HG02840 (cell line): ENCODE data around the gene ARHGEF40.

Source experiments
- ATAC-seq: cut with Tn5 transposase; IDR thresholded peaks from one replicate; pipeline ENCODE4 v1.9.1; 2021; ENCODE audit warnings: mild to moderate bottlenecking, moderate library complexity, moderate number of reproducible peaks; ENCODE audit not compliant: unreplicated experiment, low FRiP score

The ARHGEF40 gene

DNA sequence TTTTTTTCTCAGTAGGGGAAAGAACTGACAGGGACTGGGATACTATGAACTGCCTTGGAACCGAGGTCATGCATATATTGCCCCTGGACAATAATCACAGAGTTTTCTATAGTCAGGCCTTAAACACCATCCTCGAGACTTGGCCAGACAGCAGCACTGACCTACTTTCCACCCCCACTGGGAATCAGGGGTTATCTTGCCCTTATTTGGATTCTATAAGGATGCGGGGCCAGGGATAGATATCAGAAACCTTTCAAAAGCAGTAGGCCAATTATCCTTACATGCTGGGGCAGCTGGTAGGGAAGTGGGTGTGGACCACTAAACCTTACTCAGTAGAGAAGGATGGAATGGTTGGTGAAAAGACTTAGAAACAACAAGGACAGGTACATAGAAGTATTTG, 26.3 kb downstream of the ARHGEF40 start:
- ATAC-seq, result no peak

DNA sequence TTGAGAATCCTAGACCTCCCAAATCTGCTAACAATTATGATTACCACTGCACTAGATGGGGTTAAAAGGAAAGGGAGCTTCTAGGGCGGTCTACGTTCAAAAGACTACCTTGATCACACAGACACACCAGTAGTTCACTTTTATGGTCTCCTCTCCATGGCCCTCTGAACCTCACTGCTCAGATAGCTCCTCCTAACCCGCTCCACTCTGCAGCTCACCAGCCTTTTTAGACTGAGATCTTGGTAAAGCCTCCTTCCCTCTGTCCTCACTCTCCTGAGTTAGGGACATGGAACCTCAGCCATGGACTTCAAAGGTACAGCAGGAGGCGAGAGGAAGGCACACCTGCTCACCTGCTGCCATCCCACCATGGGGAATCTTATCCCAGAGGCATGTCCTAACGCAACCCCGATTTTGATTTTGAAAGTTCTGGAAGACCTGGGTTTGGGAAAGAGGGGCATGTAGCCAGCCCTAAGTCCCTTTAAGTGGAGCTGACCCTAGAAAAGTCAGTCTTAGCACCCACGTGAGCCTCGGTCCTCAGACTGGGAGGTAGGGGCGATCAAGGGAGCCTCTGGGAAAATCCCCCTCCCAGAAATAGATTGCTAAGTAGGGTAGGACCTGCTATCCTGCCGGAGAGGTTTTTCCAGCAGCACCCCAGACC, 27.0 kb downstream of the ARHGEF40 start:
- no peak for ATAC-seq

DNA sequence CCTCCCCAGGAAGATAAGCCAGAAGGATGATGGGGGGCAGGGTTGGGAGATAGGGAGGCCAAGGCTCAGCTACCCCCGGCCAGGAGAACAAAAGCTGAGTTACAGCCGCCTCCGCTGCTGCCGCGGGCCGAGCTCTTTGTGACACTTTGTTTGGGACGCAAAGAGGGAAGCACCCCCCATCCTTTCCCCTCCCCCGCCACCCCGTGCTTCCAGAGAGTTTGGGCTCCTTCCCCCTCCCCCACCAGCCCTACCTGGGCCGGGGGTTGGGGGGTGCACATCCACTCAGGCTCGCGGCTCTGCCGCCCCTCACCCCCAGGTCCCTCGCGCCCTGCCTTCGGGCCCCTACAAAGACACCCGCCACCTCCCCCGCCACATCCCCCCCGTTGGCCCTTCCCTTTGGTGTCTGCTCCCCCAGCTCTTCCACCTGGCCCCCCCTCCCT, 27.6 kb downstream of the ARHGEF40 start:
- no peak for ATAC-seq

DNA sequence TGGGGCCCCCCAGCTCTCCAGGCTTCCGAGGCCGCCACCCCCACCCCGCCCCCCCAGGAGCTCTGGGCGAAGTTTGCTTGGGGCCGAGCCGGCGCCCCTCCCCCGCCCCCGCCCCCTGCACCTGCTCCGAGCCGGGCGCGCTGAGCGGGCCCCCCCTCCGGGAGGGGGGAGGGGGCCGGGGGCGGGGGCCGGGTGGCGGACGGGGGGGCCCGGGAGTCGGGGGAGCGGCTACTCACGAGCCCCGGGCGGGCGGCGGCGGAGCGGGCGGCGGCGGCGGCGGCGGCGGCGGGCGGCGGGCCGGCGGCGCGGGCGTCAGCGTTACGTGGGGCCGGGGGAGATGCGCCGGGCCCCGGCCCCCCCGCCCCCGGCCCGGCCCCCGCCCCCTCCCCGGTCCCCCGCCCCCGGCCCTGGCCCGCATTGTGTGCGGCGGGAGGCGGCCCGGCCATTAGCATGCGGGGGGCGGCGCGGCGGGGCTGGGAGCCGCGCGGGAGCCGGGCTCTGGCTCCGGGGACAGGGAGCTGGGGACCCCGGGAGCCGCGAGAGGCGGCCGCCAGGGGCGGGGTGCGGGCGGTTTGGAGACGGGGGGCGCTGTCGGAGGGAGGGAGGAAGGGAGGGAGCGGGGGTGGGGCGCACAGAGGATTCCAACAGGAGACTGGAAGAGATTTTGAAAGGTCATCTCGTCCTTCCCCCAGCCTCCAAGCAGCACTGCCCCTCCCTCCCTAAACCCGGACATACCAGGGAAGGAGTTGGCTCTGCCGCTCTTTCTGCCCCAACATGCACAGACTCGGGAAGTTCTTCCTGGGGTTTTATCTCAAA, 28.2 kb downstream of the ARHGEF40 start, which contains the start of gene ZNF219:
Gene ZNF219 (minus strand): TSS at position 580 of the 816 bp plus-strand sequence. CDS start 5,064 bp downstream, outside the sequence.
- ATAC-seq, result no peak

DNA sequence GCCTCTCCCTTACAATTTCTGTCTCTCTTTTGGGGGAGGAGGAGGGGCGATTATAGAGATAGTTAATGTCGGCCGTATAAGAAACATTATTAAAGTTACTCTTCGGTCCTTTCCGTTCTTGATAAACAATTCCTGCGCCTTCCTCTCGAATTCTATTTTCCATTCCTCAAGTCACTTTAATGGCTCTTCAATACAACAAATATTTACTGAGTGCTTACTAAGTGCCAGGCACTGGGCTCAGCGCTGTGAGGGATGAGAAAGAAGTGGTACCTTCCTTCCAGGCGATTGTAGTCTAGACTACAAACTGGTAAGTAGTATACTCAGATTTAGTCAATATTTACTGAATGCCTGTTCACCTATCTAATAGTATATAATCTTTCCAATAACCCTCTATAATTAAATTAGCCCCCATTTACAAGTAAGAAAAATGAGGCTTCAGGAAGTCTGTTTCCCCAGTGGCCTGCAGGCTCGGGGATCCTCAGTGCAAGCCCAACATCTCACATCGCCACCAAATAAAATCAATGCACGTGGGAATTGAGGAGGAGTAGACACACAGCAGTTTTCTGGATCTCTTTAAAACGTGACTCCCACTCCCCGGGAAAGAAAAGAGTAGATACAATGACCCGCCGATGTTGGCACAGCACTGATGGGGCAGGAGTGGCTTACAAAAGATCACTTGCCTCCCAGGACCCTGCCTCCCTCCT, 28.9 kb downstream of the ARHGEF40 start:
- no peak for ATAC-seq

DNA sequence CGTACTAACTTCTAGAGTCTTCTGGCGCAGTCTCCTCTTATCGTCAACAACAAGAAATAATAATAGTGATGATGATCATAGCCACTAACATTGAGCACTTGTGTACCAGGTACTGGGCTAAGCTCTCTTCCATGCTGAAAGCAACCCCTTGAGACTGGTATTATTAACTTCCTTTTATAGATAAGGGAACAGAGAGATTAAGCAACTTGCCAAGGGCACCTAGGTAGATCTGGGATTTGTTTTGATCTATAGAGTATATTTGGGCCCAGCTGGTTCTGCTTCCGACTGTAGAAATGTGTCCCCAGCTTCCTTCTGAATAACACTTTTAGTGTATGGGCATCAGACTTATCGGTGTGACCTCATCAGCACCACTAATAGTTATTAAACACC, 29.5 kb downstream of the ARHGEF40 start:
- ATAC-seq, result no peak

DNA sequence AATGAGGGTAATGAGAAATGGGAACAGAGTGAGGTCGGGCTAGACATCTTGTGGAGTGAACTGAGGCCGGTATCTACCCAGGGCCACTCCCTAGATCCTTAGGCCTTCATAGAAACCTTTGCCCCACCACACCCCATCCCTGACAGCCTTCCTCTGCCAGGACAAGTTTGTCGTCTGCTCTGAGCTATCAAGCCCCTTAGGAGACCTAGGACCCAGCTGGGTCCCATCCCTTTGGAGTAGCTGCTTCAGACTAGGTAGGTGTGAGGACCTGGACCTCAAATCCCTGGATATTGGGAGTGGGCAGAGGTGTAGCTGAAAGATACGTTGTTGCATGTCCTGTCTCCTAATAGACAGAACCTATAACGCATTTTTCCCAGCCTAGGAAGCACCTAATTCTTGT, 30.8 kb downstream of the ARHGEF40 start, which contains the start of gene TMEM253:
Gene TMEM253 (plus strand): TSS at position 136 of the 400 bp plus-strand sequence. CDS start 278 bp downstream, outside the sequence.
- no peak for ATAC-seq

DNA sequence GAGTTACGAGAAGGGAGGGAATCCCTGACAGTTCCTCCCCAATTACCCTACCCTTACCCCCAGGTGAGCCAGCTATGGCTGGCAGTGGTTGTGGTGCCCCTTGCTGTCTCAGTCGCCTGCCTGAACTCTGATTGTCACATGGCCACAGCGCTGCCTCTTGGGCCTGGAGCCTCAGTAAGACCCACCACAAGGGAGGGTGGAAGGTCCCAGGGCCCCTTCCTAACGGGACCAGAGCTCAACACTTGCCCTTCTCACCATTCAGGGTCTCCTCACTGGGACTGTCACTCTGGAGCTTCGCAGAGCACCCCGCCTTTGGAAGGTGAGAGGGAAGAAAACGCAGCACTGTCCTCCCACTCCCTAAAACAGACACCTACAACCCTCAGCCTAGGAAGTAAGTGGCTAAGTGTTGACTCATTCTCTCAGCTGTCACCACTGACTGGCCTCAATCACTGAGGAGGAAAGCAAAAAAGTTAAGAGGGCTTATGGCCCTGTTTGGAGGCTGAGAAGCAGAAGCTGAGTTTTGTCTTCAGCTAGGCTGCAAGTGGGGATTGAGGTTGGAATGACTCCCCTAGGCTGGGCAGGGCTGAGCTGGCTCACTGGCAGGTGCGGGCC, 31.8 kb downstream of the ARHGEF40 start:
- ATAC-seq, result no peak

DNA sequence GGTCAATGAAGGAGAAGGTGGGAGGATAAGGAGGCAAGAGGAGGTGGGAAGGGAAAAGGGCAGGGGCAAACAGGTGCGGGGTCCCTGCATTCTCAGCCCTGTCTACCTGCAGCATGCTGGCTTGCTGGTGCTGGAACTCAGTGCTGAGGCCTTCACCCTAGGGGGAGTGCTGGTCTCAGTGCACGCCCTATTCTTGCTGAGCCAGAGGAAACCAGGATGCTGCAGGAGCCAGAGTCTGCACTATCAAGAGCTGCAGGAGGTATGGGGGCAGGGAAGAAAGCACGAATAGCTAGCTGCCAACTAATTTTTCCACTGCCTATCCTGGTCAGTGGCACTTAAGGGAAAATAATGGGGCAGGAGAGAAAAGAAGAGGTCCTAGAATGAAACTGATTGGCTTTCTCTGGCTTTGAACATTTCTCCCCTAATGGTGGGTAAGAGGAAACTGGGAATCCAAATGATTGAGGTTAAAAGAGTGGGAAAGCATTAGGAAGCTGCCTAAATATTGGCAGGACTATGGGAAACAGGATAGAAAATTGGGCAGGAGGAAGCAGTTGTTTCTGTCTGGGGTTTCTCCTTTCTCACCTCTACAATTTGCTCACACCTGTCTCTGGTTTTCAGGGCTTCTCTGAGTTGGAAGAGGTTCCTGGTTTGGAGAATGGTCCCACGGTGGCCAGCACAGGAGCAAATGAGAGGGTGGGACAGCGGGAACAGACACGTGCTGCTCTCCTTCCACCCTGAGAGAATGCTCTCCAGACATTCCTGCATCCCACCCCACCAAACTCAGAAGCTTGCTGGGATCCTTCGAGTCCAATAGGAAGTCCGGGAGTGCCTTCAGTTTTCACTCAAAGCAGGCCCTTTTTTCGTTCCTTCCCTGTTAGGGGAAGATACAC, 32.7 kb downstream of the ARHGEF40 start:
- no peak for ATAC-seq

DNA sequence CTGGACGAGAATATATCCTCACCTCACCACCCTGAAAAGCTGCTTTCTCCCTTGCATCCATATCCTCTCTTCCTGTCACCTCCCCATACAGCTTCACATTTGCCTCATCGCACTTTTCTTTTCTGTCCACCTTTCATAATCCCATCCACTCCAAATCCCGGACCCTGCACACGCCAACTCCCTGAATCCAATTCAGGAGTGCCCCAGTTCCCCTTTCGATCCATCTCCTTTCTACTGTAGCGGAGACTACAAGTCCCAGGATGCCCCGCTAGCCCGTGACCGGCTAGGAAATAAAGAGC, 33.3 kb downstream of the ARHGEF40 start:
- ATAC-seq, result no peak

DNA sequence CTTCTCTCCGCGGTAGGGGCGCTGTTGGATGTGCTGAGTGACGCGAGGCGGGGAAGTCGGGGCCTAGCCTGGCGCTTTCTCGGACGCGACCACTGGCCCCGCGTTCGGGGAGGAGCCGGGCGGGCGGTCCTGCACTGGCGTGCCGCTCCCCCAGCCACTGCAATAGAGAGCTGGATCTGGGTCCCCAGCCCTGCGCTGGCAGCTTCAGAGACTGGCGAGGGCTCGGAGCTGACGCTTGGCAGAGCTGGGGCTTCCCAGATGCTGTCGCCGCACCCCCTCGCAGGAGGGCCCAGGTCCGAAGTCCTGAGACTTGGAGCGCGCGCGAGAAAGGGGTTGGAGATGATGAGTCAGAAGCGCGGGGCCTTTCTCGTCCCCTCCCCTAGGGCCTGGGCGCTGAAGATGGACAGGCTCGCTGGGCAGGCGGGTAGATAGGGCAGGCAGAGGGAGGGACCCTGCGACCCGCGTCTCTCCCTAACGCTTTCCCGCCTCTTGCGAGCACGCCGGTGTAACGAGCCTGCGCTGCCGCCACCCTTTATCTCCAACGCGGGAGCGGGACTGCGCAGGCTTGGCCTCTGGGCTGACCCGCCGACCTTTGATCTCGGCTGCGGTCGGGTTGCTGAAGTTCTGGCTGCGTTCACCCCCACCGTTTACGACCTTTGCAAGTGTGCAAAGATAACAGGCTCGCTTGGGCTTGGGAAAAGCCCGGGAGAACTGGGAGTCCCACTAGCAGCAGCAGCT, 33.8 kb downstream of the ARHGEF40 start:
- ATAC-seq, result peak; percentile 91

DNA sequence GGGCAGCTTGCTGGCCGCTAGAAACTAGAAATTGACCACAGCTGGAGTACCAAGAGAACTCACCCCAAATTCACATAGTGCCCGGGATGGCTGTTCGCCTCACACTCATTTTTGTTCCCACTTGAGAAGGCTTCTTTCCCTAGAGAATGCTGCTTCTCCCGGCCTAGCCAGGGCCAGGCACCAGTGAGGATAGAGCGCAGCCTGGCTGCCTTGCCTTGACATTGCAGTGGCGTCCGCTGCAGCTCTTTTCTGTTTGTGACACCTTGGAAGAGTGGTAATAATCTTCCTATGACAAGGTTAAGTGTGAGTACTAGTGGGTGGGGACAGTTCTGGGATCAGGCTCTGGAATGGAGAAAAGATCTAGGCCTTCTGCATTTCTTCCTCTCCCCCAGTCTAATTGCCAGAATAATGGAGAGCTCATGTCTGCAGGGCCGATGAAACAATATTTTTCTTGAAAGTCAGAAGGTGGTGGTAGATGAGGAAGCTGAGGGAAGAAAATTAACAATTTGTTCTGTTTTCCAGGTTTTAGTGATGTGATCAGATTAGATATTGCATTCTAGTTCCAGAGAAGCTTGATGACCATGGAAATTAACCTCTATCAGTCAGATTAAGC, 34.5 kb downstream of the ARHGEF40 start:
- no peak for ATAC-seq

DNA sequence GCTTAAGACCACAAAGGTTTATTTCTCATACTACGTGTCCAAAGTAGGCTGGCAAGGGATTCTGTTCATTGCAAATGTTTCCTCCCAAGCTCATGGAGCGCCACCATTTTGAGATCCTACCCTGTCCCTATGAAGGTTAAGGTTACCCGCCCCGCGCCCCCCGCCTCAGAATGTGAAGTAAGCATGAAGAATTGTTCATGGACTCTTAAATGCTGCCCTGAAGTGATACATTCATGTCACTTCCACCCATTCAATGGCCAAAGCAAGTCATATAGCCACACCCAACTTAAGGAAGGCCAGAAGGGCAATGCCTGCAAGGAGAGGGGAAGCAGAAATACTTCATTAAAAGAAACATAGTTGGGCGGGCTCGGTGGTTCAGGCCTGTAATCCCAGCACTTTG, 35.0 kb downstream of the ARHGEF40 start:
- no peak for ATAC-seq

DNA sequence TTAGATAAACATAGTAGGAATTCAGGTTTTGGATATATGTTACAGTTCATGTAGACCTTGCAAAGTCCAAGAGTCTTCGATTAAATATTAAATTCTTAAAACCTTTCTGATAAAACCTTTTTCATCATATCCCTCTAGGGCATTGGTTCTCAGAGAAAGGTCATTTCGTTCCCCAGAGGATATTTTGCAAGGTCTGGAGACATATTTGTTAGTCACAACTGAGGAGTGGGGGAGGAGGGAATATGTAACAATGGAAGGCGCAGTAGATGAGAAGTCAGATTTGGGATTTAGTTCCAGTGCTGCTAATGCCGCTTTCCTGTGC, 36.0 kb downstream of the ARHGEF40 start:
- no peak for ATAC-seq

DNA sequence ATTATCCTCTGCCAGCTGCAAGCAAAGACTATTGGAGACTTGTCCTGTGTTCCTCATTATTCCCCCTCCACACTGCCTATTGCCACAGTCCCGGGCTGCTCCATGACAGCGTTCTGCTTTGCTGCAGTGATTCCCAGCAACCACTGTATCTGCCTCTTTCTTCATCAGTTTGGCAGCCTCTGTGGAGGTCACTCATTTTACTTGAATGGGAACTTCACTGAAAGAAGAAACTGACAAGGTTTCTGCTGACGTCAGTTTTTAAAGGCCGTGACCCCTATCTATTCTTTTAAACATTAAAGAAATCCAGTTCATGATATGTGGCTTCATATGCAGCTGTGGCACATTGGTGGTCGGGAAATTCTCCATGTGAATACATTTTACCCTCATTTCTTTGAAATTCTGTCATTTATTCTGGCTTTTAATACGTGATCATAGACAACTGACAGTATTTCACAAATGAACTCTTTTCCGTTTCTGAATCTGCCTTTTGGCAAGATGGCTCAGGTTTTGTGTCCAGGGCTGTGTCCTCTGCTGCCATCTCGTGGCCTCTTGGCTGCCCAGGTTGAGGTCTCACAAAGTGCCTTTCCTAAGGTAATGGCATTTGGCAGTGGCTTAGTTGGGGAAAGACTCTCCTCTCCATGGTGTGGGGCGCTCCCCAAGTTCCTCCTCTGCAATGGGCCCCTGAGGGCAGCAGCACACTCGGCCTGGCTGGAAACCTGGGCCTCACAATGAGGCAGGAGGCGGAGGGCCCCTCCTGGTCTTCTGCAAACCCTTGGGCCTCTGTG, 36.6 kb downstream of the ARHGEF40 start:
- no peak for ATAC-seq

DNA sequence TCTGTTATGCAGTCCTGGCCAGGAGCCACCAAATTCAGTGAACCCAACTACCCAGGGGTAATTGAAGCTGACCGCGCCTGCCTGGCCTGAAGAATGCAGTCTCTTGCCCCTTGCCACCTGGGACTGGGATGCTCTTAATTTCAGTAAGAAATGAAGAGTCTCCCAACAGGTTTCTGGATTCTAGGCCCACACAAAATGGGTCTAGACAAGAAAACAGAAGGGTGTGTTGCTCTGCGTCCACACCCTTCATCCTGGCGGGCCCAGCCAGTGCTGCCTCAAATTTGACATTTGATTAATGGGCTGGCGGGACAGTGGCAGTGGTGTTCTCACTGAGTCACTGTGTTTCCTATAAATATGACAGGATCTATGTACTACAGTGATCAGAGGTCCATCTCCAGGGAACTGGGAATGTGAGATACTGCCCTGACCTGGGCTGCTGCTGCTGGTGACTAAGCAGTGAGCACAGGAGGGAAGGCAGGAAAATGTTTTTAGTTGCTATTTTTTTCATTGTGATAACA, 37.2 kb downstream of the ARHGEF40 start:
- no peak for ATAC-seq

DNA sequence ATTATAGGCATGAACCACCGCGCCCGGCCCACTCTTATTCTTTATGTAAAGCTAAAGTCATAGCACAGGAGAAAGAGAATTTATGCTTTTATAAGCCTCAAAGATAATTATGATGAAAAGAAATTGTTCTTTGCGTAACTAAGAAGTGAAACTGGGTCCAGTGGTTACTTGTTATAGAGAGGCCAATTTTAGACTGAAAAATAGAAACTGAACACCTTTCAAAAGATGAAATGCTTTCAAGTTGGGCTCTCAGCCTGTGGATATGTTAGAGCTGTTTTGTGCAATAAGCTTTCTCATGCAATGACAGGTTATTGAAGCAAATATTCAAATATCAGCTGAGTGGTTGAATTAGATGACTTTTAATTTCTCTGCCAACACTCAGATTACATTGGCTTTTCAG, 38.7 kb downstream of the ARHGEF40 start:
- no peak for ATAC-seq
